ENCODE data around the gene TARS1.

DNA sequence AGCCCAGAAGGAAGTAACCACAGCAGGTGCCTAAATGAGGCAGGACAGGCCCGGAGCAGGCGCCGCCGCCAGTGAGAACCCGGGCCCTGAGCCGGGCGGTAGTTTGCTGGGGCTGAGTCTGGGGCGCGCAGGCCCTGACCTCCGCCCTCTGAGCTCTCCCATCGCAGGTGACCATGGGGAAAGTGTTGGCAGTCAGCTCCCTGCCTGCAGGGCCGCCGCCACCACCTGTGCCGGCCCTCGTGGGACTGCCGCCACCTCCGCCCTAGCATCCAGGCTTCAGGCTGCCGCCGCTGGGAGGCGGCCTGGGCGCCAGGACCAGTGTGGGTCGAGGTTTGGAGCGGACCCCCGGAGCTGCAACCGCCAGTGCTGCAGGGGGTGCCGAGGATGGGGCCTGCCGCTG, 61.1 kb downstream of the TARS1 start:
- TF ChIP-seq, protein P1, sequence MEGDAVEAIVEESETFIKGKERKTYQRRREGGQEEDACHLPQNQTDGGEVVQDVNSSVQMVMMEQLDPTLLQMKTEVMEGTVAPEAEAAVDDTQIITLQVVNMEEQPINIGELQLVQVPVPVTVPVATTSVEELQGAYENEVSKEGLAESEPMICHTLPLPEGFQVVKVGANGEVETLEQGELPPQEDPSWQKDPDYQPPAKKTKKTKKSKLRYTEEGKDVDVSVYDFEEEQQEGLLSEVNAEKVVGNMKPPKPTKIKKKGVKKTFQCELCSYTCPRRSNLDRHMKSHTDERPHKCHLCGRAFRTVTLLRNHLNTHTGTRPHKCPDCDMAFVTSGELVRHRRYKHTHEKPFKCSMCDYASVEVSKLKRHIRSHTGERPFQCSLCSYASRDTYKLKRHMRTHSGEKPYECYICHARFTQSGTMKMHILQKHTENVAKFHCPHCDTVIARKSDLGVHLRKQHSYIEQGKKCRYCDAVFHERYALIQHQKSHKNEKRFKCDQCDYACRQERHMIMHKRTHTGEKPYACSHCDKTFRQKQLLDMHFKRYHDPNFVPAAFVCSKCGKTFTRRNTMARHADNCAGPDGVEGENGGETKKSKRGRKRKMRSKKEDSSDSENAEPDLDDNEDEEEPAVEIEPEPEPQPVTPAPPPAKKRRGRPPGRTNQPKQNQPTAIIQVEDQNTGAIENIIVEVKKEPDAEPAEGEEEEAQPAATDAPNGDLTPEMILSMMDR (IDR thresholded peaks at IDR 0.05; ENCODE audit: insufficient read depth, low read depth, low read length): no peak
- TF ChIP-seq EZH2 (IDR thresholded peaks at IDR 0.05; ENCODE audit: insufficient read depth, low read length): no peak
